AG09319 (cell line): Measurements from ENCODE around the gene SLC17A6.

Experiments
- DNase-seq: peaks from one replicate; pipeline ENCODE4 v3.0.0-alpha.2; 2010; ENCODE audit warnings: low read depth; ENCODE audit errors: extremely low read depth
- CTCF ChIP-seq: IDR thresholded peaks from 2 replicates; pipeline ENCODE4 v1.5.1; 2011; ENCODE audit warnings: low read depth, mild to moderate bottlenecking, inconsistent platforms, low read length, moderate library complexity

SLC17A6 gene

GRCh38 chr11:22340235-22340634, 2.1 kb downstream of the SLC17A6 start:
- TF ChIP-seq CTCF = no peak
- no peak for DNase-seq

- DNase-seq = no peak
- TF ChIP-seq CTCF = no peak
These were observed 2.8 kb downstream of the SLC17A6 start for GRCh38 chr11:22340701-22341587.

- TF ChIP-seq CTCF = no peak
- no peak for DNase-seq
These were observed 3.4 kb downstream of the SLC17A6 start for GRCh38 chr11:22341588-22341931.

GRCh38 chr11:22342211-22343031, 4.2 kb downstream of the SLC17A6 start:
- DNase-seq = no peak
- TF ChIP-seq CTCF = no peak

- no peak for DNase-seq
- no peak for TF ChIP-seq CTCF
These were observed 4.8 kb downstream of the SLC17A6 start for GRCh38 chr11:22343032-22343324.

- TF ChIP-seq CTCF = no peak
These were observed 5.3 kb downstream of the SLC17A6 start for GRCh38 chr11:22343371-22344032.

GRCh38 chr11:22344081-22344480, 5.9 kb downstream of the SLC17A6 start:
- DNase-seq = no peak
- no peak for TF ChIP-seq CTCF

More at GRCh38 chr11:22343371-22344032, 5.3 kb downstream of the SLC17A6 start:
- DNase-seq = no peak
